Retina (tissue), 1 donor: Measurements from ENCODE around the gene ICAM5.
A peak's percentile ranks its signal among the peaks of the same experiment; 100 is the strongest.
"Not testable (repeated sequence)": the region's sequence is repeated elsewhere in the genome, so short reads cannot be mapped to it uniquely, and the experiment has no call there.

ENCODE experiments used
- DNase-seq: peaks from one replicate; pipeline ENCODE4 v3.0.0-alpha.2; 2016

ICAM5 gene

GRCh38 chr19:10321874-10322835 is 32.4 kb downstream of the ICAM5 start:
- no peak for DNase-seq

- no peak for DNase-seq
These were observed 36.0 kb downstream of the ICAM5 start for GRCh38 chr19:10325732-10326131.

DNA sequence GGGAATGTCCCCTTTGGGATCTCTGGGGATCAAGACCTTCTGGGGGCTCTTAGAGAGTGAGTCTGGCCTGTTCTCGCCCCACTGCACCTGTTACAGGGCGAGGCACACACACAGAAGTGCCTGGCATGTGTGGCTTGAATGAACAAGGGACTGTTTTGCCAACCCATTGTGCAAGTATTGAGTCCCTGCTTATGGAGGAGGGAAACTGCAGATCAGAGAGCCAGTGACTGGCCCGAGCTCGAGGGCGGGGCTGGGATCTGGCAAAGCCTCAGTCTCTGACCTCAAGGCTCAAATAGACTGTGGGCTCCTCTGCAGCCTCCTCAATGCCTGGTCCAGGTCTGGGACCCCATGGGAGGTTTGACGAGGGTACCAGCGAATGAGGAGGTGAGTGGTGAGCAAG is 38.0 kb downstream of the ICAM5 start:
- no peak for DNase-seq

GRCh38 chr19:10328558-10329429 is 39.0 kb downstream of the ICAM5 start:
- no peak for DNase-seq

GRCh38 chr19:10329555-10329954 is 39.8 kb downstream of the ICAM5 start:
- DNase-seq, result no peak

DNA sequence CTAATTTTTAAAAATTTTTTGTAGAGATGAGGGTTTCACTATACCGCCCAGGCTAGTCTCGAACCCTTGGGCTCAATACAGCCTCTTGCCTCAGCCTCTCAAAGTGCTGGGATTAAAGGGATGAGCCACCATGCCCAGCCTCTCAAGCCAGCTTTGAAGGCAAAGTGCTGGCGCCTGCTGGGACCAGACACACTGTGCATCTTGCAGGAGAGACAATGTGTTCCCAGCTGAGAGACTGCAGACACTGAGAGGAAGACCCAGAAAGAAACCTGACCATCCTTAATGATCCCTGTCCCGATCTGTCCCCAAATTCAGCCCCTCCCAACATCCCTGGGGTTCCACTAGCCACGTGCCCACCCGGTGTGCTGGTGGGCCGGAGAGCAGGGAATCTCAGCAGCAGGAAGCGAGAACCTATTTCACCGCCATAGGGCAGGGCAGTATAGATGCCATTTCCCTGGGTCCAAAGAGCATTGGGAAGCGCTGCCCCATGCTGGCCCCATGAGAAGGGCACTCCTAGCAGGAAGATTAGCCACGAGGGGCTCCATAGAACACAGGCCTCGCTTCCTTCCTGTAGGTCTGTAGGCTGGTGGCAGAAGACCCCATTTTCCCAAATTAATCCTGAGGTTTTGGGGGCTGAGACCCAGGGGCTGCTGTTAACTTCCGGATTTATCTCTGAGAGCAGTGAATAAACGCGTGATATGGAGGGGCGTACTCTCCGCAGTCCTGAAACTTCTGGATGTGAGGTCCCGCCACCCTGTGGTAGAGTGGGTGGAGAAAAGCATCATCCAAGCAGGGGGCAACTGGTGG is 42.6 kb downstream of the ICAM5 start:
- DNase-seq, result no peak

- peak; percentile 99 for DNase-seq
These were observed 43.4 kb downstream of the ICAM5 start, which contains the start of gene RAVER1 for GRCh38 chr19:10332965-10333757. TSS of gene RAVER1 (minus strand) at chr19:10333529. CDS start at chr19:10333507, 22 bp downstream.

DNA sequence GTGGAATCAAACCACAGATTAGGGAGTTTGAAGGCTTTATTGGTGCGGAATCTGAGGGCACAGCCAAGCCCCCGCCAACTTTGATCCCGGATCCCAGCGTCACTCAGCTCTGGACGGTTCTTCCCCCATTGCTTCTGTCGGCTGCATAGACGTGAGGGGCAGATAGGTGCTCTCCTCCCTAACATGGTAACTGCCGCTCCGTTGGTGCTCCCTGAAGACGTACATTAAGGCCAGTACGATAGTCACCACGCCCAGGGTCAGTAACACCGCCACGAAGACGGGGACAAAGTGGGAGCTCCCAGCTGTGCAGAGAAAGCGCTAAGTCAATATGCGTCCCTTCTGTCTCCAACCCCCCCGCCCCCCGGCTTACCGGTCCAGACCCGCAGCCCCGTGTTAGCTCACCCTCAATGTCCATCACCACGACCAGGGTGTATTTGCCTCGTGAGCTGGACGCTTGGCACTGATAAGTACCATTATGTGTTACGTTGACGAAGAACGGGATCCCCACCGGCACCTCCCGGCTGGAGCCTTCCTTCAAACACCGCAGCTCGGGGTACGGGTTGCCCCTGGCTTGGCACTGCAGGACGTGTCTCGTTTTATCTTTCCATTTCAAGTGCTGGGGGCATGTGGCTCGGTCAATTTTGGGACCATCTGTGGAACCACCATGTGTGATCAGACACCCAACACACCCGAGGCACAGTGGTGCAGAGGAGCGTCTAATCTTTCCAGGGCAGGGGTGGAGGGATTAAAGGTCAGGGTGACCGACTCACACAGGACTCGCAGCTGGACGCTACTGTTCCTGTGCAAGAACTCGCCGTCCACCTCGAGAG is 44.2 kb downstream of the ICAM5 start:
- DNase-seq, result no peak

GRCh38 chr19:10334588-10335351 is 45.0 kb downstream of the ICAM5 start:
- DNase-seq, result peak; percentile 86

DNA sequence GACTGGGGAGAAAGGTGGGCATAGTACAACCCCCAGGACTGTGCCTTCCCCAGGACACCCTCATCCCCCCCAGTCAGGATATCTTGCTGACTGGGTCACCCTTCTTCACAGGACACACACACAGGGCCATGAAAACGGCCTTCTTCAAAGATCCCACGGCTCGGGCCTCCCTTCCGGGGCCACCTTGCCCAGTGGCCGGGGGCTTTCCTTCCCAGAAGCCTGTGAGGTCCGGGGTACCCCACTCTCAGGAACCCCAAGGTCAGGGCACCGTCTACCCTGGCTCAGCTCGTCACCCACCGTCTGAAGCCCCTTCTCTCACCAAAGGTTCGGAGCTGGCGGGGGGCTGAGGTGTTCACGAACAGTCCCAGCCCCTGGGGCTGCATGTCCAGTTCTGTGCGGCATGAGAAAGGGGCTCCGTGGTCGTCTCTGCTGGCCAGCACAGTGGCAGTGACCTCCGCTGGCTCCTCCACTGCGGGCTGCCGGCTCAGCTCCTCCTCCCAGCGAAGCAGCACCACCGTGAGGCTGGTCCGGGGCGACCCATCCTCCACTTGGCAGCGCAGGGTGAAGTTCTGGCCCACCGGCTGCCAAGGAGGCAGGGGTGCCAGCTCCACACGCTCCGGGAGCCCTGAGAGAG is 45.7 kb downstream of the ICAM5 start:
- DNase-seq, result peak; percentile 9

DNA sequence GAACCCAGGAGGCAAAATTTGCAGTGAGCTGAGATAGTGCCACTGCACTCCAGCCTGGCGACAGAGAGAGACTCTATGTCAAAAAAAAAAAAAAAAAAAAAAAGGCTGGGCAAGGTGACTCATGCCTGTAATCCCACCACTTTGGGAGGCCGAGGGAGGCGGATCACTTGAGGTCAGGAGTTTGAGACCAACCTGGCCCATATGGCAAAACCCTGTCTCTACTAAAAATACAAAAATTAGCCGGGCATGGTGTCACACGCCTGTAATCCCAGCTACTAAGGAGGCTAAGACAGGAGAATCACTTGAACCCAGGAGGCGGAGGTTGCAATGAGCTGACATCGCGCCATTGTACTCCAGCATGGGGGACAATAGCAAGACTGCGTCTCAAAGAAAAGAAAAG is 47.0 kb downstream of the ICAM5 start:
- DNase-seq, result not testable (repeated sequence)

DNA sequence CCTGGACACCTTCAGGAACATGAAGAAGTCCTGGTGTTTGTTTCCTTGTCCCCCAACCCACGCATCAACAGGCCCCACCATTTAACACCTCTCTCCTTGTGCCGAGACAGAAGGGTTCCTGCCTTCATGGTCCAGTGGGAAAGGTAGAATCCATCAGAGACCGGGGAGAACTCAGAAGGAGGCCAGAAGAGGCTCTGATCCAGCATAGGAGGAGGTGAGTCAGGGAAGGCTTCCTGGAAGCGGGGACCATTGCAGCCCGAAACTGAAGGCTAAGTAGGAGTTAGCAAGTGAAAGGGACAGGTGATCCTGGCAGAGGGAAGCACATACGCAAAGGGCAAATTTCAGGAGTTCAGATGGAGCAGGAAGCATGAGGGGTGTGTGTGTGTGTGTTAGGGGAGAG is 49.2 kb downstream of the ICAM5 start:
- no peak for DNase-seq

GRCh38 chr19:10339380-10339960 is 49.7 kb downstream of the ICAM5 start, which contains the start of gene ICAM3:
TSS of gene ICAM3 (minus strand) at chr19:10339624. CDS start at chr19:10339614, 10 bp downstream.
- no peak for DNase-seq

DNA sequence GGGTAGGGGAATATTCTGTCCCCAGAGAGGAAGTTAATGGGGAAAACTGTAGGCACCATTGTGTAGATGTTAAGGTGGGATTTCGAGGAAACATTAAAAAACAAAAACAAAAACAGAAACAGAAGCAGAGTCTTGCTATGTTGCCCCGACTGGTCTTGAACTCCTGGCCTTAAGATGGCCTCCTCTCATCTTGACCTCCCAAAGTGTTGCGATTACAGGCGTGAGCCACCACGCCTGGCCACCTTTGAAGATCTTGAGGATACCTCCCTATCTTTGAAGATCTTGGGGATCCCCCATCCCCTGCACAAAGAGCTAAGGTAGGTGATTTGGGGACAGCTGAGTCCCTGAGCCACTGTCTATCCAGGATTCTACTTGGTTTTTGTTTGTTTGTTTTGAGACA is 50.2 kb downstream of the ICAM5 start:
- no peak for DNase-seq

DNA sequence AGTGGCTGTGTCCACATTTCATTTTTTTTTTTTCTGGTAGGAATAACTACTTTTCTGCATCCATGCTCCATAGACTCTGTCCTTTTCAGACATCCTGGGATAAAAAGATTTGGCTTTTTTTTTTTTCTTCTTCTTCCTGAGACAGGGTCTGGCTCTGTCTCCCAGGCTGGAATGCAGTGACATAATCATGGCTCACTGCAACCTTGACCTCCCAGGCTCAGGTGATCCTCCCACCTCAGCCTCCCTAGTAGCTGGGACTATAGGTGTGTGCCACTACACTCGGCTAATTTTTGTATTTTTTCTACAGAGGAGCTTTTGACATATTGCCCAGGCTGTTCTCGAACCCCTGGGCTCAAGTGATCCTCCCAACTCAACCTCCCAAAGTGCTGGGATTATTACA is 53.7 kb downstream of the ICAM5 start:
- DNase-seq, result no peak

DNA sequence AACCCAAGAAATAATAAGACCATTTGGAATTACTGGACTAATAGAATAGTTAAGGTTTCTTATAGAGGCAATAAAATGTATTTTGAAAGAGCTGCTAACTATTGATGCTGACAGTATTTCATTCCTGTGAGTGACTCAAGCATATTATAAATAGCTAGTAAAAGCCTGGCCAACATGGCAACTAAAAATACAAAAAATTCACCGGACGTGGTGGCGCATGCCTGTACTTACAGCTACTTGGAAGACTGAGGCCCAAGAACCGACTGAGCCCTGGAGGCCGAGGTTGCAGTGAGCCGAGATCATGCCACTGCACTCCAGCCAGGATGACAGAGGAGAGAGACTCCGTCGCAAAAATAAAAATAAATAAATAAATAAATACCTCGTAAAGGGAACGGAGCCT is 55.0 kb downstream of the ICAM5 start:
- DNase-seq, result no peak
